ENCODE measurements around the gene TRMT11. TPM values are rescaled to one million over a fixed set of nuclear protein-coding genes. Genes with fewer than 3 reads are reported as not detected.

The TRMT11 gene
- total RNA-seq, 4 donors from 2014 or later: 27.6 to 45.3 (median 36.4) TPM

DNA sequence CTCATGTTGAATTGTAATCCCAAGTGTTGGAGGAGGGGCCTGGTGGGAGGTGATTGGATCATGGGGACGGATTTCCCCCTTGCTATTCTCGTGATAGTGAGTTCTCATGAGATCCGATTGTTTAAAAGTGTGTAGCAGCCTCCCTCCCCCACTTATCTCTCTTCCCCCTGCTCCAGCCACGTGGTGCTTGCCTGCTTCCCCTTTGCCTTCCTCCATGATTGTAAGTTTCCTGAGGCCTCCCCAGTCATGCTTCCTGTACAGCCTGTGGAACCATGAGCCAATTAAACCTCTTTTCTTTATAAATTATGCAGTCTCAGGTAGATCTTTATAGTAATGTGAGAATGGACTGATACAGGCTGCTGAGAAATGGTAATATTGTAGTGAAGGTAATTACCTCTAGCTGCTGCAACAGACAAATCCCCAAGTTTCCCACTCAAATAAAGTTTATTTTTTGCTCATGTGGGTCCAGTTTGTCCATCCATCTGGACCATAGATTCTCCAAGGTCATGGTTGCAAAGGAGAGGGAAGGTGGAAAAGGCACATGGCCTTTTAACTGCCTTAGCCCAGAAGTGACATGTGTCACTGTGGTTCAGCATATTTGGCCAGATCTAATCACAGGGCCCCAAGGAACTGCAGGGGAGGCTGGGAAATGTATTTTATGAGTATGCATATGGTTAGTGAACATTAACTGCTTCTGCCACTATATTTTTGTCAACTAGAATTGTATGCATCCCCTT is 89.2 kb downstream of the TRMT11 start:
- no peak overlapping the region for H3K27ac ChIP-seq
- 77 to 78% methylated on average over 4 of the region's 4 CpGs for WGBS, 2 donors
- no peaks in the 10 kb centered on the region for H3K36me3 ChIP-seq
- no peak overlapping the region for H3K4me3 ChIP-seq (replicated peaks in 1 of 3)
- TF ChIP-seq POLR2A (IDR thresholded peaks at IDR 0.05): no peak
- TF ChIP-seq, protein P1, sequence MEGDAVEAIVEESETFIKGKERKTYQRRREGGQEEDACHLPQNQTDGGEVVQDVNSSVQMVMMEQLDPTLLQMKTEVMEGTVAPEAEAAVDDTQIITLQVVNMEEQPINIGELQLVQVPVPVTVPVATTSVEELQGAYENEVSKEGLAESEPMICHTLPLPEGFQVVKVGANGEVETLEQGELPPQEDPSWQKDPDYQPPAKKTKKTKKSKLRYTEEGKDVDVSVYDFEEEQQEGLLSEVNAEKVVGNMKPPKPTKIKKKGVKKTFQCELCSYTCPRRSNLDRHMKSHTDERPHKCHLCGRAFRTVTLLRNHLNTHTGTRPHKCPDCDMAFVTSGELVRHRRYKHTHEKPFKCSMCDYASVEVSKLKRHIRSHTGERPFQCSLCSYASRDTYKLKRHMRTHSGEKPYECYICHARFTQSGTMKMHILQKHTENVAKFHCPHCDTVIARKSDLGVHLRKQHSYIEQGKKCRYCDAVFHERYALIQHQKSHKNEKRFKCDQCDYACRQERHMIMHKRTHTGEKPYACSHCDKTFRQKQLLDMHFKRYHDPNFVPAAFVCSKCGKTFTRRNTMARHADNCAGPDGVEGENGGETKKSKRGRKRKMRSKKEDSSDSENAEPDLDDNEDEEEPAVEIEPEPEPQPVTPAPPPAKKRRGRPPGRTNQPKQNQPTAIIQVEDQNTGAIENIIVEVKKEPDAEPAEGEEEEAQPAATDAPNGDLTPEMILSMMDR (IDR thresholded peaks at IDR 0.05): no peak
- H3K27me3 ChIP-seq: no peaks in the 10 kb centered on the region
- intact Hi-C loops (cut with DNase I): no loop called here
- DNase-seq: no peak
- no peaks in the 10 kb centered on the region for H3K9me3 ChIP-seq
- H3K4me1 ChIP-seq: no peaks in the 10 kb centered on the region

DNA sequence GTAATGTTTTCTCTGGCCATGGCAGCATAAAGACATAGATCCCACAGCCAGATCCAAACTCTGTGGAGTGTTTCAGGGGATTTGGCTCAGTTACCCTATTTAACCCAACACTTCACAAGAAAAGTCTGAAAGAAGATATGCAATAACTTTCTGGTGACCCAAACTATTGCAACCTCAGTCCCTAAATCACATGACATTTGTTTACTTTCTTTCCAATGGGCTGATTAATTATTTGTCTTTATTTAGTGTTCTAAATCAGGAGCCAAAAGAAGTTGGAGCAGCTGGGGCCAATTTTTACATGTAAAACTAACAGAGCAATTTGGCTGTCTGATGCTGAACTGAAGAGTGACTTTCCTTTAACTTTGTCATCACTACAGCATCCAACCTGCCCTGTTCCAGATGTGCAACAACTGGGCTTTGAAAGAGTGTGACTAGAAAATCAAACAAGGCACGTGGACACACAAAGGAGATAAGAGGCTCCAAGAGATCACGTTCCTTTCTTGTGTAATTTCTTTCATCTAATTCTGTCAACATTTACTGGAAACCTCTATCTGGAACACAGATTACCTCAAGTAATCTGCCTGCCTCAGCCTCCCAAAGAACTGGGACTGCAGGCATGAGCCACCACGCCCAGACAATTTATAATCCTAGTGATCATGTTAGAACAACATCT is 90.8 kb downstream of the TRMT11 start:
- intact Hi-C loops (cut with DNase I): no loop called here
- Histone ChIP-seq H3K27me3 (no peaks in the 10 kb centered on the region), H3K27ac (no peak overlapping the region), H3K36me3 (no peaks in the 10 kb centered on the region), H3K4me3 (replicated peaks in 1 of 3) (no peak overlapping the region), H3K4me1 (no peaks in the 10 kb centered on the region), H3K9me3 (no peaks in the 10 kb centered on the region)
- WGBS, 2 donors: 75 to 80% methylated on average over 3 of the region's 3 CpGs
- no peak for DNase-seq
- no peak for TF ChIP-seq POLR2A (IDR thresholded peaks at IDR 0.05)
- TF ChIP-seq, protein P1 (IDR thresholded peaks at IDR 0.05): no peak

DNA sequence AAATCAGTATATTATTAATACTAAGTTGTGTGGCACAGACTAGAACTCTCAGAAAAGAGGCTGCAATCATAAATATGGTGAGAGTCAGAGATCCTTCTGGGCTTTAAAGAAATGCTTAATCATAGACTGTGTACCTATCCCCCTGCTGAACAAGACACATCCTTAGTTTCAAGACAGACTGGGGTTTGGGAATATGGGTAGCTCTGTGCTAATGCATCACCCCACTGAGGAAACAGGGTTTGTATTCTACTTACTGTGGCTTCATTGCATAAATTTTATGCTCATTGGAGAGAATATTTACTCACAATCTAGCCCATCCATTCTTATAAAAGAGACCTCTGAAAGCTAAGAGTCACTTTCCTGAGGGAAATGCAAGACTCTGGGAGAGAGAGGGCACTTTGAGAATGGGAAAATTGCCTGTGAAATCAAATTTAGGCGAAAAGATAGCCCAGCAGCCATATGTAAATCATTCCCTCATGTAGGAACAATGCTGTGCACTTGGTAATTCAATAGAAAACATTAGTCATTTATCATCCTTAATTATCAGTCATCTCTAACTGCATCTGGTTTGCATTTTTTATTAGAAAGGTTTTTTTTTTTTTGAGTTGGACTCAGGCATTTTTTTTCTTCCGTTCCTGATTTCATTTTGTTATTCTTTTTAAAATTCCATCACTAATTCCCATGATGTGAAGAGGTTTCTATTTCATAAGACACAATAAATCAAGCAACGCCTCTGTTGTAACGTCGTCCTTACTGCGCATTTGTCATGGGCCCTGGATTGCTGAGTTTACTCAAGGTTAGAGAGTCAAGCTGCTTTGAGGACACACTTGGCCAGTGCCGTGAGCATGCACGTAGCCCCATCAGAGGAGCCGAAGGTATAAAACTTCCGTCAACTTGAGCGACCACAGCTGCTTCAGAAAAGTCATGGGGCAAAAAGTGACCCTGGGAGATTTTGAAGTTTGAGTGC is 91.8 kb downstream of the TRMT11 start:
- H3K9me3 ChIP-seq: no peaks in the 10 kb centered on the region
- H3K27me3 ChIP-seq: no peaks in the 10 kb centered on the region
- no peak overlapping the region for H3K4me3 ChIP-seq (replicated peaks in 1 of 3)
- H3K27ac ChIP-seq: no peak overlapping the region
- TF ChIP-seq, protein P1 (IDR thresholded peaks at IDR 0.05): no peak
- no peak for TF ChIP-seq POLR2A (IDR thresholded peaks at IDR 0.05)
- DNase-seq: peak in 1 of 2 donors; percentile 4
- H3K36me3 ChIP-seq: no peaks in the 10 kb centered on the region
- no peaks in the 10 kb centered on the region for H3K4me1 ChIP-seq
- 65 to 68% methylated on average over 11 of the region's 11 CpGs for WGBS, 2 donors
- intact Hi-C loops (cut with DNase I): no loop called here

DNA sequence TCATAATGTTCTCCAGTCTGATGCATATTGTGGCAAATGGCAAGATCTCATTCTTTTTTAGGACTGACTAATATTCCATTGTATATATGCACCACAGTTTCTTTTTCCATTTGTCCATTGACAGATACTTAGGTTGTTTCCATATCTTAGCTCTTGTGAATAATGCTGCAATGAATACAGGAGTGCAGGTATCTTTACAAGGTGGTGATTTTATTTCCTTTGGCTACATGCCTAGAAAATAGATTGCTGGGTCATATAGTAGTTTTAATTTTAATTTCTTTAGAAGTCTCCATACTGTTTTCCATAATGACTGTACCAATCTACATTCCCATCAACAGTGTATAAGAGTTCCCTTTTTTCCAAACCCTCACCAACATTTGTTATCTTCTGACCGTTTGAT is 97.5 kb downstream of the TRMT11 start:
- H3K4me1 ChIP-seq: no peaks in the 10 kb centered on the region

DNA sequence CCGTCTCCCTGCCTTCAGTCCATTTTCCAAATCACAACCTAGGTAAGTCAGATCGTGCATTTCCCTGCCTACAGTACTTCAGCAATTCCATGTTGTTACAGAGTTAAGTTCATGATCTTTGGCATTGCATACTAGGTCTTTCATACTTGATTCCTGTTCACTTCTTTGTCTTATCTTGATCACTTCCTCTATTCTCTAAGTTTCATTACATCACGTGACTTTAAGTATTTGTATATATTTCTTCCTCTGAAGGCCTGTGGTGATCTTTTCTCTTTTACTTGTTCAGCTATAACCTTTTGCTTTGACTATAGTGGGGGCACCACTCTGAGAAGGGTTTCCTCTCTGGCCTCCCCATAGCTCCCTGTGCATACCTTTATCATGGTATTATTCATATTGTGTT is 100.2 kb downstream of the TRMT11 start:
- intact Hi-C loops (cut with DNase I): no loop called here
- H3K4me1 ChIP-seq: no peaks in the 10 kb centered on the region
- no peaks in the 10 kb centered on the region for H3K9me3 ChIP-seq
- no peak overlapping the region for H3K4me3 ChIP-seq (replicated peaks in 1 of 3)
- WGBS, 2 donors: 86 to 90% methylated on average over 3 of the region's 3 CpGs
- no peaks in the 10 kb centered on the region for H3K27me3 ChIP-seq
- TF ChIP-seq, protein P1 (IDR thresholded peaks at IDR 0.05): no peak
- TF ChIP-seq POLR2A (IDR thresholded peaks at IDR 0.05): no peak
- DNase-seq: no peak
- H3K27ac ChIP-seq: no peak overlapping the region
- no peaks in the 10 kb centered on the region for H3K36me3 ChIP-seq

More for the DNA sequence above, 97.5 kb downstream of the TRMT11 start:
- Histone ChIP-seq H3K27ac (no peak overlapping the region), H3K4me3 (replicated peaks in 1 of 3) (no peak overlapping the region), H3K36me3 (no peaks in the 10 kb centered on the region), H3K9me3 (no peaks in the 10 kb centered on the region), H3K27me3 (no peaks in the 10 kb centered on the region)
- WGBS, 2 donors: 95 to 96% methylated on average over 1 of the region's 1 CpG
- intact Hi-C loops (cut with DNase I): no loop called here
- no peak for TF ChIP-seq POLR2A (IDR thresholded peaks at IDR 0.05)
- DNase-seq: no peak

All from thyroid gland (tissue), 4 donors.